CD4-positive, alpha-beta T cell treated with Interleukin-4 for 4 hours (primary cell): ENCODE measurements around the gene CORO2B.

Source experiments
- DNase-seq: peaks from one replicate; pipeline ENCODE4 v3.0.0-alpha.2; 2020

CORO2B gene

DNA sequence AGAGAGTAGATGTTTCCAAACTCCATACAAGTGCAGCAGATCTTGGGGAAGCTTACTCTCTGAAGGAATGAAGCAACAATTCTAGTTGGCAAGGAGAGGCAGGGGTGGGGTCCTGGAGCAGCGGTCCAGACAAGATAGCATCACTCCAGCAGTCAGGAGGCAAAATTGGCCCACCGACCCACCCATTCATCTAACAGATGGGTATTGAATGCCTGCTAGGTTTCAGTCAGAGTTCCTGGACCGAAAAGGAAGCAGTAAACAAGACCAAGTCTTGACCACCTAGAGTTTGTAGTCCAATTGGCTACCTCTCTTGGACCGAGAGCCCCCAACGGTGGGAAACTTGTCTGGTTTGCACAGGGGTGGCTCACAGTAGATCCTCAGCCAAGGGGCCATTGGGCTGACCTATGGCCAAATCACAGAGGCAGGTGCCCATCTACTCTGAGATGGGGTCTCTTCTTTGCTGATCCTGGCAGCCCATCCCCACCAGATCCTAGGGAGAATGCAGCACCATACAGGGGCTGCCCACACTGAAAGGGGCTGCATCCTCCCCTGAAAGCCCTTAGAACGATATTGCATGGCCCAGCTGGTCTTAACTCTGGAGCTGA is 74.3 kb downstream of the CORO2B start:
- no peak for DNase-seq

DNA sequence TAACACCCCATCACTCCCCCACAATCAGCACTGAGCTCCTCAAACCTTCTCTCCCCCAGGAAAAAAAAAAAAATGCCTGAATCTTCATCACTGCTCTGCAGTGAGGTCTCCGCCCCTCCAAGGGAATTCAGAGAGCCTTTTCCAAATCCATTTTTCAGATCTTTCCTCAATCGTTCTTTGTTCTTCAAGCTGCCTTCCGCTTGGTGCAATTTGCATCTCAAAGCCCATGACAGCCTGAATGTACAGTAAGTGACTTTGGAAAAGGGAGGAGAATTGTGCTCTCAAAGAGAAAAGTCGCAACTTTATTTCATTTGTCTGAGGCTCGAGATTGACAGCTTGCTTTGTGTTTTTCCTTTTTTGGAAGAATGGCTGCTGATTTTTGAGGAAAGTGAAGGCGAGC is 75.0 kb downstream of the CORO2B start:
- no peak for DNase-seq

- DNase-seq = no peak
Observed at GRCh38 chr15:68654786-68655560, 76.2 kb downstream of the CORO2B start.

- DNase-seq = no peak
Observed at GRCh38 chr15:68655686-68656437, 77.1 kb downstream of the CORO2B start.

- DNase-seq = no peak
Observed at GRCh38 chr15:68656438-68656739, 77.6 kb downstream of the CORO2B start.

DNA sequence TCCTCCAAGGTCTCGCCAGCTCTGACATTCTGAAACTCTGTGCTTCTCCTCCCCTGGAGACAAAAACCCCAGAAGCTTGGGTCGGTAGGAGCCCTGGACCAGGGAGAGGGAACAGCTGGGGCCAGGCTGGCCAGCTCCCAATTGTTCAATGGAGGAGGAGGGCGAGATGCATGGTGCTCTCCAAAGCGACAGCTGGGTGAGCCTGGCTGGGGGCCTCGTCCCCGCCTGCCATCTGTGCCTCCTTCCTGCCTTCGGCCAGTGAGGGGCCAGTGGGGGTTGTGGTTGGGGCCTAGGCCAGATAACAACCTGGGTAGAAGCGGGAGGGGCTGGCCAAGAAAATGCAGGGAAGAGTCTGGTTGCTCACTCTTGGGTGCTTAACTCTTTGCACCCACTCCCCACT is 79.4 kb downstream of the CORO2B start:
- no peak for DNase-seq

DNA sequence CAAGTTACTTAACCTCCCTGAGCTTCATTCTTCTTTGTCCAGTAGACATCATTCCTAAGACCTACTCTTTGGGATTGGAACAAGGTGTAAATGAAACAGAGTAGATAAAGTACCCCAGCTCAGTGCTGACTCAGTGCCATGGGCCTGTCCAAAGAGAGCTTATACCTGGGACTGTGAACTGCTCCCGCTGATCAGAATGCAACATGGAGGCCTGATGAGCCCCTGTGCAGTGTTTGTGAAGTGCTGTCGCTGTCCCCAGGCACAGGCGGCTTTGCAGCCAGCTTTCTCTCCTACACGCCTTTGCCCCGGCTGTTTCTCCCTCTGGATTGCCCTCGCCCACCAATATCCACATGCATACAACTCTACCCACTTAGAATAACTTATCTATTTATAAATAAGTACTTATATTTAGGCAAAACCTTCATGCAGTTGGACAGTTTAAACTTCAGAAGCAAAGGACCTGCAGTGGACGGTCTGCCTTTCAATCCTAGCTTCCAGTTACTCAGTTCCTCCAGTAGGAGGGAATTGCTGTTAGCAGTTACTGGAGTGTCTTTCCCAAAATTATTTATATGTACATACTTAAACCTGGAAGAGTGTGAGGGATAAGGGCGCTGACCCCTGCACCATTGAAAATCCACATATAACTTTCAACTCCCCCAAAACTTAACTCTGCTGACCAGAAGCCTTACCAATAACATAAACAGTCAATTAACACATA is 80.0 kb downstream of the CORO2B start:
- no peak for DNase-seq

GRCh38 chr15:68663526-68663925 is 84.7 kb downstream of the CORO2B start:
- no peak for DNase-seq

GRCh38 chr15:68666120-68666811 is 87.5 kb downstream of the CORO2B start:
- DNase-seq = no peak

DNA sequence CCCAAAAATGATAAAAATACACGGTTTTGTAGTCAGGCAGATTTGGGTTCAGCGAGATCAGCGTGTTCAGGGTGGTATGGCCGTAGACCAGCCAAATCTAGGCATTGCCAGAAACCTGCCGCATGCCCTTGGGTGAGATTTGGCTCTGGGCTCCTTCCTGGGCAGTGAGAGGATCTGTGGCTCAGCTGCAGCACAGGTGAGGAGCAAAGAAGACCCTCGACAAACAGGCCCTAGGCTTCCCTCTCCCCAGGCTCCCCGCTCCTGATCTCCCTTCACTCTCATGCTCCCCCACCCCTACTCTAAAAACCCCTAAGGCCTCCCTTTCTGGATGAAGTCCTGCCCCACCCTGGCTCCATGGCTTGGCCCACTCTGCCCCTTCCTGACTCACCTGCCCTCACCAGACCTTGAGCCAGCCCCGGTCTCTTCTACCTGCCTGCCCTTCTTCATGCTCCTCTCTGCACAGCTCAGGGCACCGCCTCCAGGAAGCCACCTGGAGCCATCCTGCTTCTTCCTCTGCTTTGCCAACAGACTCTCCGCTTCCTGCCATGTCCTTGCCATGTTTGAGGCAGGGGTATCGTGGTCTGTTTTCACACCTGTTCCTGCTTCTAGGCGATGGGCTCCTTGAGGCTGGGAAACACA is 88.1 kb downstream of the CORO2B start:
- DNase-seq = no peak

DNA sequence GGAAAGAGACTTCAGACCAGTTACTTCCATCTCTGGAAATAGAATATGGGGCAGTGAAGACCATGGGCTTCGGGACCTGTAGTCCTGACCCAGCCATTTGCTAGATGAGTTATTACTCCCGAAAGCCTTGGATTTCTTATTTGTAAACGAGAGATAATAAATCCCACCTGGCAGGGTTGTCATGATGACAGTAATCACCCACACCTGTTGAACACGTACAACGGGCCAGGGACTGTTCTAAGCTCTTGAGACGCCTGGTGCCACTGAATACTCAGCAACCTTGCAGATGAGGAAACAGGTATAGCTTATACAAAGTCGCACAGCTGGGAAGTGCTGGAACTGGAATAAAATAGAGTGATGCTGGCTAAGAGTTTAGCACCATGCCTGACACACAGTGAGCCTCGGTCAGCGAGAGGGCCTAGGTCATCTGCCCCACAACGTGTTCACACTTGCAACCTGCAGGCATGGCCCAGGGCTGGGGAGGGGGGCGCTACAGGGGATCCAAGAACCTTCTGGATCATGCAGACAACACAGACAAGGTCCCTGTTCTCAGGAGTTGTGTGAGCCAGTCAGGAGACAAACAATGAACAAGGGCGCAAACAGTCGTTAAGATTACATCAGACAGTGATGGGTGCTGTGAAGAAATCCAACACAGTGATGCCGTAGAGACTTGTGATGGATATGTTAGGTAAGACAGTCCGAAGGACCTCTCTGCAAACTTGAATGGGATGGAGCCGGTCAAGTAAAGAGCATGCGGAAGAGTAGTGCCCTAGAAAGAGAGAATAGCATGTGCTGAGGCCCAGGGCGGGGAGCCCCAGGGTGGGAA is 89.2 kb downstream of the CORO2B start:
- DNase-seq = no peak

DNA sequence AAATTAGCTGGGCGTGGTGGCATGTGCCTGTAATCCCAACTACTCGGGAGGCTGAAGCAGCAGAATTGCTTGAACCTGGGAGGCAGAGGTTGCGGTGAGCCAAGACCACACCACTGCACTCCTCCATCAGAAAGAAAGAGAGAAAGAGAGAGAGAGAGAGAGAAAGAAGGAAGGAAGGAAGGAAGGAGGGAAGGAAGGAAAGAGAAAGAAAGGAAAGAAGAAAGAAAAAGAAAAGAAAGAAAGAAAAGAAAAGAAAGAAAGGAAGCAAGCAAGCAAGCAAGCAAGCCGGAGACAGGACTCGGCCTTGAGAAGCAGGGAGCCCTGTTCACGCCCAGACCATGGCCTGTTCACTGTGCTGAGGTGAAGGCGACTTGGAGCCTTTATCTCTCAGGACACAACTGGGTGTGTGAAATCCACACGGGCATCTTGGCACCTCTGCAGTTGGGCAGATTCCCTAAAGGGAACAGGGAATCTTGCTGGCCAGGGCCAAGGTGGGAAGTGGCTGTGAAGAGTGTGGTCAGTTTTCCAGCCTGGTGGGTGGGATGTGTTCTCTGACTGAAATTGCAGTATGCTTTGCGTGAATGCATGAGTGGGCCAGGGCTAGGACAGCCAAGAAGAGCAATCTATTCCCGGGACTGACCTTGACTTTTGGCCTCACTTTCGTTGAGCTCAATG is 90.3 kb downstream of the CORO2B start:
- no peak for DNase-seq

GRCh38 chr15:68672251-68672650 is 93.5 kb downstream of the CORO2B start:
- DNase-seq = no peak

GRCh38 chr15:68672781-68673205 is 94.0 kb downstream of the CORO2B start:
- DNase-seq = no peak

DNA sequence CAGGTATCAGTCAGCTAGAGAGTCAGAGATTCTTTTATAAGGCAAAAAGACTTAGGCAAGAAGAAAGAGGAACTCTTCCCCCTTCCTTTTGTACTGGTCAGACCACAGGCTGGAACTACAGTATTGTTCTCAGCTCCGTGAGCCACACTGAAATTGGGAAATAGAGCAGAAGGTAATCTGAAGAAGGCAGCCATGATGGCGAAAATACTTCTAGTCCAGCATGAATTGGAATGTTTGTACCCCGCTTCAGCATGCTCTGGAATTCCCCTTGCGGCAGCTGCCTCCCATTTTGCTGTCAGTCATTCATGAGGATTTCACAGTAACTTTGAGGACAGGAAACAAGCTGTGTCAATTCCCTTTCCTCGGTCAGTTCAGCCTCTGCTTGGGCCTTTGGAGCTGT is 96.2 kb downstream of the CORO2B start:
- DNase-seq = no peak

GRCh38 chr15:68676011-68676605 is 97.3 kb downstream of the CORO2B start:
- DNase-seq = no peak

DNA sequence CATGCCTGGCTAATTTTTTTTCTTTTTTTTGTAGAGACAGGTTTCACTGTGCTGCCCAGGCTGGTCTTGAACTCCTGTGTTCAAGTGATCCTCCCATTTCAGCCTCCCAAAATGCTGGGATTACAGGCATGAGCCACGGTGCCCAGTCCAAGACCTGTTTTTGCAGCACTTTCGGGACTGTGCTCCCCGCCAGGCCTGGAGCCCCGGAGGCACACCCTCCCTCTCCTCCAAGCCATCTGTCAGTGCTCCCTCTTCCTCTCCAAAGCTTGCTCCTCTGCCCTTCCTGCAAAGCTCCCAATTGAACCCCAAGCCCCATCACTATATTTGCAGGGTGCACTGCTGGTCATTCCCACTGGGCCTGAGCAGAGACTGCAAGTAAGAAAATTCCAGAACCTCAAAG is 98.1 kb downstream of the CORO2B start:
- DNase-seq = no peak

DNA sequence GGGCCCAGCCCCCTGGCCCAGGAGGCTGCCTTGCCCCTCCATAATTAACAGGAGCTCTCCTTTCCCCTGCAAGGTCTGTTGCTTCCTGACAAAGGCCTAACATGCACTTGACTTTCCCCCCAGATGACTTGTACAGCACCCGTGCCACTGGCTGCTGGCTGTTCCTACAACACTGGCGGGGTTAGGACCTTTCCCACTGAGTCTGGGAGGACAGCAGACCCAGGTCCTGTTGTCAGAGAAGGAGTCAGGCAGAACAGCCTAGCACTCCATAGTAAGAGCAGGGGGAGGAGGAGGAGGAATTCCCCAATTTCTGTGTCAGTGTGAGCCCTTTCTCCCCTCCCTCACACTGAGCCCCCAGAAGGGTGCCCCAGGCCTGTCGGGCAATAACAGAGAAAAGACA is 99.2 kb downstream of the CORO2B start:
- no peak for DNase-seq

DNA sequence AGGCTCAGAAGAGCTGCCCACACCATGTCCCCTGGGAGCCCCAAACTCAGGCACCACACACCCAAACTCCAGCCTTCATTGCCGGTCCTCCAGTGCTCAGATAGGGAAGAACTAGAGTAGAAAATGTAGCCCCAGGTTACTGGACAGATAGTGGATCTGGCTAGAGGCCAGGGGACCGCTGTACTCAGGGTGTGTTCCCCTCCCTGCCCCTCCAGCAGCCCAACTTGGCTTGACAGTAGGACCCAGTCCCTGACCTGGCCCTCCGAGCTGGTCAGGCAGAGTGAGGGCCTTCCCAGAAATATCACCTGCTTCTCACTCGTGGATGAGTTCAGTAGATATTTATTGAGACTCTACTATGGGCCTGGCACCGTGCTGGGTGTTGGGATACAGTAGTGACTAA is 100.0 kb downstream of the CORO2B start:
- no peak for DNase-seq

GRCh38 chr15:68679161-68679560 is 100.4 kb downstream of the CORO2B start:
- DNase-seq = no peak
